Measurements from ENCODE around the gene RNASE8.
A peak's percentile ranks its signal among the peaks of the same experiment; 100 is the strongest.

Gene RNASE8

DNA sequence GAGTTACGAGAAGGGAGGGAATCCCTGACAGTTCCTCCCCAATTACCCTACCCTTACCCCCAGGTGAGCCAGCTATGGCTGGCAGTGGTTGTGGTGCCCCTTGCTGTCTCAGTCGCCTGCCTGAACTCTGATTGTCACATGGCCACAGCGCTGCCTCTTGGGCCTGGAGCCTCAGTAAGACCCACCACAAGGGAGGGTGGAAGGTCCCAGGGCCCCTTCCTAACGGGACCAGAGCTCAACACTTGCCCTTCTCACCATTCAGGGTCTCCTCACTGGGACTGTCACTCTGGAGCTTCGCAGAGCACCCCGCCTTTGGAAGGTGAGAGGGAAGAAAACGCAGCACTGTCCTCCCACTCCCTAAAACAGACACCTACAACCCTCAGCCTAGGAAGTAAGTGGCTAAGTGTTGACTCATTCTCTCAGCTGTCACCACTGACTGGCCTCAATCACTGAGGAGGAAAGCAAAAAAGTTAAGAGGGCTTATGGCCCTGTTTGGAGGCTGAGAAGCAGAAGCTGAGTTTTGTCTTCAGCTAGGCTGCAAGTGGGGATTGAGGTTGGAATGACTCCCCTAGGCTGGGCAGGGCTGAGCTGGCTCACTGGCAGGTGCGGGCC, 44.3 kb downstream of the RNASE8 start:
- FAIRE-seq (no peak), DNase-seq (ENCODE audit: insufficient read length, low spot score) (no peak)
- TF ChIP-seq POLR2A (IDR thresholded peaks at IDR 0.05; ENCODE audit: low read depth, low read length) (no peak), POLR2AphosphoS5 (IDR thresholded peaks at IDR 0.05; ENCODE audit: low read depth, low read length) (no peak), SPI1 (IDR thresholded peaks at IDR 0.05; ENCODE audit: low read depth, low read length) (no peak), POU2F2 (IDR thresholded peaks at IDR 0.05; ENCODE audit: low read depth, low read length) (no peak), PAX5 (IDR thresholded peaks at IDR 0.05; ENCODE audit: insufficient read depth, low read length, severe bottlenecking) (no peak), TAF1 (IDR thresholded peaks at IDR 0.05; ENCODE audit: low read depth, low read length) (no peak)

DNA sequence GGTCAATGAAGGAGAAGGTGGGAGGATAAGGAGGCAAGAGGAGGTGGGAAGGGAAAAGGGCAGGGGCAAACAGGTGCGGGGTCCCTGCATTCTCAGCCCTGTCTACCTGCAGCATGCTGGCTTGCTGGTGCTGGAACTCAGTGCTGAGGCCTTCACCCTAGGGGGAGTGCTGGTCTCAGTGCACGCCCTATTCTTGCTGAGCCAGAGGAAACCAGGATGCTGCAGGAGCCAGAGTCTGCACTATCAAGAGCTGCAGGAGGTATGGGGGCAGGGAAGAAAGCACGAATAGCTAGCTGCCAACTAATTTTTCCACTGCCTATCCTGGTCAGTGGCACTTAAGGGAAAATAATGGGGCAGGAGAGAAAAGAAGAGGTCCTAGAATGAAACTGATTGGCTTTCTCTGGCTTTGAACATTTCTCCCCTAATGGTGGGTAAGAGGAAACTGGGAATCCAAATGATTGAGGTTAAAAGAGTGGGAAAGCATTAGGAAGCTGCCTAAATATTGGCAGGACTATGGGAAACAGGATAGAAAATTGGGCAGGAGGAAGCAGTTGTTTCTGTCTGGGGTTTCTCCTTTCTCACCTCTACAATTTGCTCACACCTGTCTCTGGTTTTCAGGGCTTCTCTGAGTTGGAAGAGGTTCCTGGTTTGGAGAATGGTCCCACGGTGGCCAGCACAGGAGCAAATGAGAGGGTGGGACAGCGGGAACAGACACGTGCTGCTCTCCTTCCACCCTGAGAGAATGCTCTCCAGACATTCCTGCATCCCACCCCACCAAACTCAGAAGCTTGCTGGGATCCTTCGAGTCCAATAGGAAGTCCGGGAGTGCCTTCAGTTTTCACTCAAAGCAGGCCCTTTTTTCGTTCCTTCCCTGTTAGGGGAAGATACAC, 45.1 kb downstream of the RNASE8 start:
- DNase-seq (ENCODE audit: insufficient read length, low spot score) (no peak), FAIRE-seq (no peak)
- TF ChIP-seq SPI1 (IDR thresholded peaks at IDR 0.05; ENCODE audit: low read depth, low read length) (no peak), POU2F2 (IDR thresholded peaks at IDR 0.05; ENCODE audit: low read depth, low read length) (no peak), POLR2AphosphoS5 (IDR thresholded peaks at IDR 0.05; ENCODE audit: low read depth, low read length) (no peak), TAF1 (IDR thresholded peaks at IDR 0.05; ENCODE audit: low read depth, low read length) (no peak), PAX5 (IDR thresholded peaks at IDR 0.05; ENCODE audit: insufficient read depth, low read length, severe bottlenecking) (no peak)

DNA sequence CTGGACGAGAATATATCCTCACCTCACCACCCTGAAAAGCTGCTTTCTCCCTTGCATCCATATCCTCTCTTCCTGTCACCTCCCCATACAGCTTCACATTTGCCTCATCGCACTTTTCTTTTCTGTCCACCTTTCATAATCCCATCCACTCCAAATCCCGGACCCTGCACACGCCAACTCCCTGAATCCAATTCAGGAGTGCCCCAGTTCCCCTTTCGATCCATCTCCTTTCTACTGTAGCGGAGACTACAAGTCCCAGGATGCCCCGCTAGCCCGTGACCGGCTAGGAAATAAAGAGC, 45.7 kb downstream of the RNASE8 start:
- no peak for DNase-seq (ENCODE audit: insufficient read length, low spot score)
- 0 out of 2 replicates have a peak, but pooled peaks have one; percentile 0 for TF ChIP-seq TAF1 (IDR thresholded peaks at IDR 0.05; ENCODE audit: low read depth, low read length)
- TF ChIP-seq SPI1 (IDR thresholded peaks at IDR 0.05; ENCODE audit: low read depth, low read length) = peak; percentile 93
- TF ChIP-seq POLR2A (IDR thresholded peaks at IDR 0.05; ENCODE audit: low read depth, low read length) = no peak
- no peak for FAIRE-seq

DNA sequence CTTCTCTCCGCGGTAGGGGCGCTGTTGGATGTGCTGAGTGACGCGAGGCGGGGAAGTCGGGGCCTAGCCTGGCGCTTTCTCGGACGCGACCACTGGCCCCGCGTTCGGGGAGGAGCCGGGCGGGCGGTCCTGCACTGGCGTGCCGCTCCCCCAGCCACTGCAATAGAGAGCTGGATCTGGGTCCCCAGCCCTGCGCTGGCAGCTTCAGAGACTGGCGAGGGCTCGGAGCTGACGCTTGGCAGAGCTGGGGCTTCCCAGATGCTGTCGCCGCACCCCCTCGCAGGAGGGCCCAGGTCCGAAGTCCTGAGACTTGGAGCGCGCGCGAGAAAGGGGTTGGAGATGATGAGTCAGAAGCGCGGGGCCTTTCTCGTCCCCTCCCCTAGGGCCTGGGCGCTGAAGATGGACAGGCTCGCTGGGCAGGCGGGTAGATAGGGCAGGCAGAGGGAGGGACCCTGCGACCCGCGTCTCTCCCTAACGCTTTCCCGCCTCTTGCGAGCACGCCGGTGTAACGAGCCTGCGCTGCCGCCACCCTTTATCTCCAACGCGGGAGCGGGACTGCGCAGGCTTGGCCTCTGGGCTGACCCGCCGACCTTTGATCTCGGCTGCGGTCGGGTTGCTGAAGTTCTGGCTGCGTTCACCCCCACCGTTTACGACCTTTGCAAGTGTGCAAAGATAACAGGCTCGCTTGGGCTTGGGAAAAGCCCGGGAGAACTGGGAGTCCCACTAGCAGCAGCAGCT, 46.3 kb downstream of the RNASE8 start:
- peak; percentile 90 for FAIRE-seq
- peak; percentile 57; the same call in 1 of the 2 replicates for TF ChIP-seq TAF1 (IDR thresholded peaks at IDR 0.05; ENCODE audit: low read depth, low read length)
- TF ChIP-seq PAX5 (IDR thresholded peaks at IDR 0.05; ENCODE audit: insufficient read depth, low read length, severe bottlenecking) = no peak
- TF ChIP-seq POLR2AphosphoS5 (IDR thresholded peaks at IDR 0.05; ENCODE audit: low read depth, low read length) = peak; percentile 95
- TF ChIP-seq POLR2A (IDR thresholded peaks at IDR 0.05; ENCODE audit: low read depth, low read length) = peak; percentile 86
- no peak for TF ChIP-seq SPI1 (IDR thresholded peaks at IDR 0.05; ENCODE audit: low read depth, low read length)
- TF ChIP-seq POU2F2 (IDR thresholded peaks at IDR 0.05; ENCODE audit: low read depth, low read length) = no peak
- peak; percentile 93 for DNase-seq (ENCODE audit: insufficient read length, low spot score)

DNA sequence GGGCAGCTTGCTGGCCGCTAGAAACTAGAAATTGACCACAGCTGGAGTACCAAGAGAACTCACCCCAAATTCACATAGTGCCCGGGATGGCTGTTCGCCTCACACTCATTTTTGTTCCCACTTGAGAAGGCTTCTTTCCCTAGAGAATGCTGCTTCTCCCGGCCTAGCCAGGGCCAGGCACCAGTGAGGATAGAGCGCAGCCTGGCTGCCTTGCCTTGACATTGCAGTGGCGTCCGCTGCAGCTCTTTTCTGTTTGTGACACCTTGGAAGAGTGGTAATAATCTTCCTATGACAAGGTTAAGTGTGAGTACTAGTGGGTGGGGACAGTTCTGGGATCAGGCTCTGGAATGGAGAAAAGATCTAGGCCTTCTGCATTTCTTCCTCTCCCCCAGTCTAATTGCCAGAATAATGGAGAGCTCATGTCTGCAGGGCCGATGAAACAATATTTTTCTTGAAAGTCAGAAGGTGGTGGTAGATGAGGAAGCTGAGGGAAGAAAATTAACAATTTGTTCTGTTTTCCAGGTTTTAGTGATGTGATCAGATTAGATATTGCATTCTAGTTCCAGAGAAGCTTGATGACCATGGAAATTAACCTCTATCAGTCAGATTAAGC, 46.9 kb downstream of the RNASE8 start:
- DNase-seq (ENCODE audit: insufficient read length, low spot score) (no peak), FAIRE-seq (no peak)
- TF ChIP-seq SPI1 (IDR thresholded peaks at IDR 0.05; ENCODE audit: low read depth, low read length) = no peak
- TF ChIP-seq PAX5 (IDR thresholded peaks at IDR 0.05; ENCODE audit: insufficient read depth, low read length, severe bottlenecking) = no peak
- TF ChIP-seq TAF1 (IDR thresholded peaks at IDR 0.05; ENCODE audit: low read depth, low read length) = no peak

DNA sequence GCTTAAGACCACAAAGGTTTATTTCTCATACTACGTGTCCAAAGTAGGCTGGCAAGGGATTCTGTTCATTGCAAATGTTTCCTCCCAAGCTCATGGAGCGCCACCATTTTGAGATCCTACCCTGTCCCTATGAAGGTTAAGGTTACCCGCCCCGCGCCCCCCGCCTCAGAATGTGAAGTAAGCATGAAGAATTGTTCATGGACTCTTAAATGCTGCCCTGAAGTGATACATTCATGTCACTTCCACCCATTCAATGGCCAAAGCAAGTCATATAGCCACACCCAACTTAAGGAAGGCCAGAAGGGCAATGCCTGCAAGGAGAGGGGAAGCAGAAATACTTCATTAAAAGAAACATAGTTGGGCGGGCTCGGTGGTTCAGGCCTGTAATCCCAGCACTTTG, 47.5 kb downstream of the RNASE8 start:
- DNase-seq (ENCODE audit: insufficient read length, low spot score) (no peak), FAIRE-seq (no peak)
- TF ChIP-seq TAF1 (IDR thresholded peaks at IDR 0.05; ENCODE audit: low read depth, low read length) (no peak), SPI1 (IDR thresholded peaks at IDR 0.05; ENCODE audit: low read depth, low read length) (no peak), POLR2A (IDR thresholded peaks at IDR 0.05; ENCODE audit: low read depth, low read length) (no peak), PAX5 (IDR thresholded peaks at IDR 0.05; ENCODE audit: insufficient read depth, low read length, severe bottlenecking) (no peak), POU2F2 (IDR thresholded peaks at IDR 0.05; ENCODE audit: low read depth, low read length) (no peak), POLR2AphosphoS5 (IDR thresholded peaks at IDR 0.05; ENCODE audit: low read depth, low read length) (no peak)

DNA sequence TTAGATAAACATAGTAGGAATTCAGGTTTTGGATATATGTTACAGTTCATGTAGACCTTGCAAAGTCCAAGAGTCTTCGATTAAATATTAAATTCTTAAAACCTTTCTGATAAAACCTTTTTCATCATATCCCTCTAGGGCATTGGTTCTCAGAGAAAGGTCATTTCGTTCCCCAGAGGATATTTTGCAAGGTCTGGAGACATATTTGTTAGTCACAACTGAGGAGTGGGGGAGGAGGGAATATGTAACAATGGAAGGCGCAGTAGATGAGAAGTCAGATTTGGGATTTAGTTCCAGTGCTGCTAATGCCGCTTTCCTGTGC, 48.5 kb downstream of the RNASE8 start:
- DNase-seq (ENCODE audit: insufficient read length, low spot score) (no peak), FAIRE-seq (no peak)
- TF ChIP-seq POLR2A (IDR thresholded peaks at IDR 0.05; ENCODE audit: low read depth, low read length) (no peak), TAF1 (IDR thresholded peaks at IDR 0.05; ENCODE audit: low read depth, low read length) (no peak), SPI1 (IDR thresholded peaks at IDR 0.05; ENCODE audit: low read depth, low read length) (no peak), PAX5 (IDR thresholded peaks at IDR 0.05; ENCODE audit: insufficient read depth, low read length, severe bottlenecking) (no peak), POLR2AphosphoS5 (IDR thresholded peaks at IDR 0.05; ENCODE audit: low read depth, low read length) (no peak), POU2F2 (IDR thresholded peaks at IDR 0.05; ENCODE audit: low read depth, low read length) (no peak)

DNA sequence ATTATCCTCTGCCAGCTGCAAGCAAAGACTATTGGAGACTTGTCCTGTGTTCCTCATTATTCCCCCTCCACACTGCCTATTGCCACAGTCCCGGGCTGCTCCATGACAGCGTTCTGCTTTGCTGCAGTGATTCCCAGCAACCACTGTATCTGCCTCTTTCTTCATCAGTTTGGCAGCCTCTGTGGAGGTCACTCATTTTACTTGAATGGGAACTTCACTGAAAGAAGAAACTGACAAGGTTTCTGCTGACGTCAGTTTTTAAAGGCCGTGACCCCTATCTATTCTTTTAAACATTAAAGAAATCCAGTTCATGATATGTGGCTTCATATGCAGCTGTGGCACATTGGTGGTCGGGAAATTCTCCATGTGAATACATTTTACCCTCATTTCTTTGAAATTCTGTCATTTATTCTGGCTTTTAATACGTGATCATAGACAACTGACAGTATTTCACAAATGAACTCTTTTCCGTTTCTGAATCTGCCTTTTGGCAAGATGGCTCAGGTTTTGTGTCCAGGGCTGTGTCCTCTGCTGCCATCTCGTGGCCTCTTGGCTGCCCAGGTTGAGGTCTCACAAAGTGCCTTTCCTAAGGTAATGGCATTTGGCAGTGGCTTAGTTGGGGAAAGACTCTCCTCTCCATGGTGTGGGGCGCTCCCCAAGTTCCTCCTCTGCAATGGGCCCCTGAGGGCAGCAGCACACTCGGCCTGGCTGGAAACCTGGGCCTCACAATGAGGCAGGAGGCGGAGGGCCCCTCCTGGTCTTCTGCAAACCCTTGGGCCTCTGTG, 49.1 kb downstream of the RNASE8 start:
- FAIRE-seq (peak; percentile 31), DNase-seq (ENCODE audit: insufficient read length, low spot score) (no peak)
- TF ChIP-seq POLR2A (IDR thresholded peaks at IDR 0.05; ENCODE audit: low read depth, low read length) = no peak
- peak; percentile 33; the same call in 1 of the 2 replicates for TF ChIP-seq POU2F2 (IDR thresholded peaks at IDR 0.05; ENCODE audit: low read depth, low read length)

DNA sequence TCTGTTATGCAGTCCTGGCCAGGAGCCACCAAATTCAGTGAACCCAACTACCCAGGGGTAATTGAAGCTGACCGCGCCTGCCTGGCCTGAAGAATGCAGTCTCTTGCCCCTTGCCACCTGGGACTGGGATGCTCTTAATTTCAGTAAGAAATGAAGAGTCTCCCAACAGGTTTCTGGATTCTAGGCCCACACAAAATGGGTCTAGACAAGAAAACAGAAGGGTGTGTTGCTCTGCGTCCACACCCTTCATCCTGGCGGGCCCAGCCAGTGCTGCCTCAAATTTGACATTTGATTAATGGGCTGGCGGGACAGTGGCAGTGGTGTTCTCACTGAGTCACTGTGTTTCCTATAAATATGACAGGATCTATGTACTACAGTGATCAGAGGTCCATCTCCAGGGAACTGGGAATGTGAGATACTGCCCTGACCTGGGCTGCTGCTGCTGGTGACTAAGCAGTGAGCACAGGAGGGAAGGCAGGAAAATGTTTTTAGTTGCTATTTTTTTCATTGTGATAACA, 49.7 kb downstream of the RNASE8 start:
- FAIRE-seq = no peak
- TF ChIP-seq PAX5 (IDR thresholded peaks at IDR 0.05; ENCODE audit: insufficient read depth, low read length, severe bottlenecking) (no peak), SPI1 (IDR thresholded peaks at IDR 0.05; ENCODE audit: low read depth, low read length) (no peak), POLR2AphosphoS5 (IDR thresholded peaks at IDR 0.05; ENCODE audit: low read depth, low read length) (no peak), POLR2A (IDR thresholded peaks at IDR 0.05; ENCODE audit: low read depth, low read length) (no peak), POU2F2 (IDR thresholded peaks at IDR 0.05; ENCODE audit: low read depth, low read length) (no peak), TAF1 (IDR thresholded peaks at IDR 0.05; ENCODE audit: low read depth, low read length) (no peak)
- DNase-seq (ENCODE audit: insufficient read length, low spot score) = no peak

Data from GM12891 (cell line).